D341Med (cell line): ENCODE data around the gene MAPKBP1.

ENCODE experiments used
- DNase-seq: peaks from one replicate; pipeline ENCODE4 v3.0.0; 2012; ENCODE audit warnings: low spot score

The MAPKBP1 gene

DNA sequence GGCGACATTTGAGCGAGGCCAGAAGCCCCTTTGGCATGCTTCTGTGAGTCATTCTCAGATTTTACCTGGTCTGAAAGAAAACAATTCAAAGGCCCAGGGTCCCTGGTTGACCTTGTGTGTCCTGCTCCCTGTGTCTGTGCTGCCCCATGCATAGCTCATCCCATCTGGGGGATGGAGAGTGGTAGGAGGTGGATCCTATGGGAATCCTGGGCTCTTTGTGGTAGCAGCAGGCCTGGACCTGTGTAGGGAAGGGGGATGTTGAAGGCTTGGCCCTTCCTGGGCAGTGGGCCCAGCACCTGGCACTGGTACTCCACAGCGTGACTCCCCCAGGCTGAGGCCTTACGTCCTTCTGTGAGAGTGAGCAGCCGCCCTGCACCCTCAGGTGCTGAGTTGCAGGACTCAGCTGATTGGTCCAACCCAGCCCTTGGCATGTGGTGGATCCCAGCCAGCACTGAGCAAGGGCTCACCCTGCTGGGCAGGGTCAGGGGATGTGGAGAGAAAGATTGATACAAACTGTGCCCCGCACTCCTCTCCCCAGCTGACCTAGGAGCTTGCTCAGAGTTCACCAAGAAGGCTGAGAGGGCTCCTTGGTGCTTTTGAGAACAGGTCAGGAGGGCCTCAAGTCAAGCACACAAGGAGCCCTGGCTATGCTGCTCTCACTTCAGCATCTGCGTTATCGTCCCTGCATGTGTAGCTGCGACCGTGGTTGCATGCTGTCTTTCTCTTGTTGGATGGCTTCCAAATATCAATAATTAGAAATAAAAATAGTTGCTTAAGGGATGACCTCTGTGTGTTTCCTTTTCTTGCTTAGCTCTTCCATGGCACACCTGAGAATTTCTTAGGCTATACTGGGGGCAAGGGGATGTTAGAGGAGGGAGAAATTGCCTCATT is 32.3 kb downstream of the MAPKBP1 start:
- peak; percentile 59 for DNase-seq

DNA sequence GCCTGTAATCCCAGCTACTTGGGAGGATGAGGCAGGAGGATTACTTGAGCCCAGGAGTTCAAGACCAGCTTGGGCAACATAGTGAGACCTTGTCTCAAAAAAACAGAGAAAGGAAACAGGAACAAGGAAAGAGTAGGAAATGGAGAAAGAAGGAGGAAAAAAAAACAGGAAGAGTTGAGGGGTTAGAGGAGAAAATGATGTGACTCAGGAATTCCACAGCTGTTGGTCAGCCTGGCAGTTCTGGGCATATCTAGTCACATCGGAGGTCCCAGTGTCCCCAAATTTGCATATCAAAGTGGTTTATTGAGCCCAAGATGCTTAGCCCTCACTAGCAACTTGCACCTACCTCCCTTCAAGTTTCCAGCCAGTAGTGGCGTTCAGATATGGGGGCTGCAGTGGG is 34.8 kb downstream of the MAPKBP1 start:
- DNase-seq, result no peak

DNA sequence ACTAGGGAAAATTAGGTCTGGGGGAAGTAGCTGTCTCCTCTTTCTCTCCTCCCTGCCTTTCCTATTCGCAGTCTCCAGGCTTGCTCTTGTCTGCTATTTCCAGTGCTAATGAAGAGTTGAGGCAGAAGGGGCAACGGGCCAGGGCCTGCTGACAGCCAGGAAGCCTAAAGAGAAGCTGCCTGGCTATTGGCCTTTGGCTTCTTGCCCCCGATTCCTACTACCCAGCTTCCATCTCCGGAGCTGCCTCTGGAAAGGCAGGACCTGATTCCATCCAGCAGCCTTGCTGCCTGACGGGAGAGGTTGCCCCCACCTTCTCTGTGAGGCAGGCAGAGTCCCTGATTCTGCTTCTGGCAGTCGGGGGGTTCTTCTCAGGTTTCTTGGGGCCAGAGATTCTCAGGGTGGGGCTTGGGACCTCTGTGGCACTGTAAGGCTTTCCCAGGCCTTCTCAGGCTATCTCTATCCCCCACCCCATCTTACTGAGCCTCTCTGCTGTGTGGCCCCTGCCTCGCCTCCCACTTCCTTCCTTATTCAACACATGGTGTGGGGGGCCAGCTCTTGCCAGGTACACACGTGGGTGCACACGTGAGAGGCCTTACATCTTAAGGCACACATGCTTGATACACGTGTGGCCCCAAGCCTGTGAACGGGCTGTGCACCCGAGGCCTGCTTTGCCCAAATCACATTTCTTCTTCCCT is 35.4 kb downstream of the MAPKBP1 start:
- DNase-seq, result no peak

DNA sequence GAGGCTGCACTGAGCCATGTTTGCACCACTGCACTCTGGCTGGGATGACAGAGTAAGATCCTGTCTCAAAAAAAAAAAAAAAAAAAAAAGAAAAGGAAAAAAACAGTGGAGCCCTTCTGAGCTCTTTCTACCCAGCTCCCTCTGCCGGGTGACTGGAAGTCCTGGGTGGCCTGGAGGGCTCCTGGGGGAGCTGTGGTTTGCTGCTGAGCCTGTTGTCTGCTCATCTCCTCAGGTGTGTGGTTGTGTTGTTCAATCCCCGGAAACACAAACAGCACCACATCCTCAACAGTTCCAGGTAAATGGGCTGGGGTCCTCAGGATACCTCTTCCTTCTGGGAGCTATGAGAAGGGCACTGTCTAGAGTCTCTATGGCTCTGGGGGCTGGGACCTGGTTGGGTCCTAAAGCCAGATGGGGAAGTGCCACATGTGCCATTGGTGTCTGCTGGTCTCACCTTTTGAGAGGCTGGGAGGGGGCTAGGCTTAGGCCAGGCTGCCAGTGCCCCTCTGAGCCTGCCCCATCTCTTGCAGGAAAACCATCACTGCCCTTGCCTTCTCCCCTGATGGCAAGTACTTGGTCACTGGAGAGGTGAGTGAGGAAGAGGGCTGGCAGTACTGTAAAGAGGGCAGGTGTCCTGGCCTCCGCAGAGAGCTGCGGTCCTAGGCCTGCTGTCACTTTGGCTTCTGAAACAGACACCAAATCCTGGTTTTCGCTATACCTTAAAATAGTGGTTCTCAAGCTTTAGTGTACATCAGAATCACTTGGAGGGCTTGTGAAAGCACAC is 36.6 kb downstream of the MAPKBP1 start:
- DNase-seq, result no peak

DNA sequence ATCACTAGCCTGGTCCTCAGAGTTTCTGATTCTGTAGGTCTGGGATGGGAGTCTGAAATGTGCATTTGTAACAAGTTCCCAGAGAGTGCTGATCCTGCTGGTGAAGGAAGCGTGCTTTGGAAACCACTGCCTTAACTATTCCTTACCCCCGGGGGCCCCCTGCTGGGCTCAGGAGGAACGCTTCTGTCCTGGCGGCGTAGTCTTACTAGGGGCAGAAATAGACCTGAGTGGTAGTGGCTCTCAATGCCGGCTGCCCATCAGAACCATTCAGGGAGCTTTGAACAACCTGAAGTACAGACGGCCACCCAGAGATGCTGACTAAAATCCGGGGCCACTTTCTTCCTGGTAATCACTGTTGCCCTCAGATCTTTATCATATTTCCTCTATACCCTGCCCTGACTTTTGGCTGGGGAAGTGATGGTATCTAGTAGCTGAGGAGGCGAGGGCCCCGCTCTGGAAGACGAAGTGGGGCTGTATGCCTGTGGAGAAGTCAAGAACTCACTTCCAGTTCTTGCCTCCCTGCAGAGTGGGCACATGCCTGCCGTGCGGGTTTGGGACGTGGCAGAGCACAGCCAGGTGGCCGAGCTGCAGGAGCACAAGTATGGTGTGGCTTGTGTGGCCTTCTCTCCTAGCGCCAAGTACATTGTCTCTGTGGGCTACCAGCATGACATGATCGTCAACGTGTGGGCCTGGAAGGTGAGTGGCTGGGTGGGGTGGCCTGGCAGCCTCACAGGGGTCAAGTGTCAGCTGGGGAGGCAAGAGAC is 37.3 kb downstream of the MAPKBP1 start:
- peak; percentile 87 for DNase-seq

DNA sequence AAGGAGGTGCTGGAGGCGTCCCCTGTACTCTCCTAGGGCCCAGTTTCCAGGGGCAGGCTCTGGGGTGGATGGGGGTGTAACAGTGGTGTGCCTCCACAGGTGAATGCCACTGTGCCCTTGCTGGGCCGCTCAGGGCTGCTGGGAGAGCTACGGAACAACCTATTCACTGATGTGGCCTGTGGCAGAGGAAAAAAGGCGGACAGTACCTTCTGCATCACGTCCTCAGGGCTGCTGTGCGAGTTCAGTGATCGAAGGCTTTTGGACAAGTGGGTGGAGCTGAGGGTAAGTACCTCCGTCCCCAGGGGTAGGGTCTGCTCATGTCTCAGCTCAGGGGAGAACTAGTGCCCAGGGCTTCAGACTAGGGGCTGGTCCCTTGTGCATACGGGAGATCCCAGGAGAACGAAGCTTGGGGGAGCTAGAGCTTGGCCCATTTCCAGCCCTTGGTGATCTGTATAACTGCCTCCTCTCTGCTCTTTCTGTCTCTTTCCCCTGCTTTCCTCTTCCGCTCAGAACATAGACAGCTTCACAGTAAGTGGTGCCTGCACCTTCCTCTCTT is 38.6 kb downstream of the MAPKBP1 start:
- peak; percentile 64 for DNase-seq

DNA sequence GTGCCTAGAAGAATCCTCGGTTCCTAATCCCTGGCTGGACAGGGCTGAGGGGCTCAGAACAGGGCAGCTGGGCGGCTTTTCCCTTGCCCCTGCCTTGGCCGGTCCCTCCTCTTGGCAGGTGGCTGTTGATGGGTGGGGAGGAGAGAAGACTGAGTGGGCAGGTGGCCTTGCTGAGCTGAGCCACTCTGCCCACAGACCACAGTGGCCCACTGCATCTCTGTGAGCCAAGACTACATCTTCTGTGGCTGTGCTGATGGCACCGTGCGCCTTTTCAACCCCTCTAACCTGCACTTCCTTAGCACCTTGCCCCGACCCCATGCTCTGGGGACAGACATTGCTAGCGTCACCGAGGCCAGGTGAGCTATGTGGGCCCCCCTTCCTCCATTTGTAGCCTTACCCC is 39.1 kb downstream of the MAPKBP1 start:
- no peak for DNase-seq

DNA sequence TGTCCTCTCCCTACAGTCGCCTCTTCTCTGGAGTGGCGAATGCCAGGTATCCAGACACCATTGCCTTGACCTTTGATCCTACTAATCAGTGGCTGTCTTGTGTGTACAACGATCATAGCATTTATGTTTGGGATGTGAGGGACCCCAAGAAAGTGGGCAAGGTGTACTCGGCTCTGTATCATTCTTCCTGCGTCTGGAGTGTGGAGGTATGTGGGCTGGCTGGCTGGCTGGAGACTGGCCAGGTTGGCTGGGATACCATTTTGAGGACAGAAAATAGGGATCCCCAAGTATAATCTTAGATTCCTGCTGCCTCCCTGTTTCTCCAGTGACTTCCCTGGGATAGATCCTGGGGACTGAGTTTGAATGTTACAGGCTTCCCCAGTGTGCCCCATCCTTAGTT is 40.2 kb downstream of the MAPKBP1 start:
- DNase-seq, result no peak

DNA sequence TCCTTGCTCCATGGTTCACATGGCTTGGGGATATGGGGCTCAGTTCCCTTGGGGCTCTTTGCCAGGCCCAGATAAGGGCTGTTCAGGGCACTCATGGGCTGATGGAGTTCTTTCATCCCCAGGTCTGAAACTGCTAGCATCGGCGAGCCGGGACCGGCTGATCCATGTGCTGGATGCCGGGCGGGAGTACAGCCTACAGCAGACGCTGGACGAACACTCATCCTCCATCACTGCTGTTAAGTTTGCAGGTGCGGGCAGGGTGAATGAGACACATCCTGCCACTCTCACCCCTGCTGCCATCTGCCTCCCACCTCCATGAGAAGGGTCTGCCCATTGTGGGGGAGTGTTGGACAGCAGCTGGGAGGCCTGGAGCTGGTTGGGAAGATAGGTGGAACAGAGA is 42.5 kb downstream of the MAPKBP1 start:
- no peak for DNase-seq

DNA sequence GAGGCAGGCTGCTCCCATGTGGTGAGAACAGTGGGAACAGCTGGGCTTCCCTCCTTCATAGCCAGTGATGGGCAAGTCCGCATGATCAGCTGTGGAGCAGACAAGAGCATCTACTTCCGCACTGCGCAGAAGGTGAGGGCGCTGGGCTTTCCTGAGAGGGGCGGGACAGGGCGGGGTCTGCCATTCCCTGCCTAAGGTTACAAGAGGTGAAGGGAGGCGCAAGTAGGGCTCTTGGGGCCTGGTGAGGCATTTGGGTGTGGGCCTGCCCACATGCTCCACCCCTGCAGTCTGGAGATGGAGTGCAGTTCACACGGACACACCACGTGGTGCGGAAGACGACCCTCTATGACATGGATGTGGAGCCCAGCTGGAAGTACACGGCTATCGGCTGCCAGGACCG is 43.0 kb downstream of the MAPKBP1 start:
- no peak for DNase-seq

DNA sequence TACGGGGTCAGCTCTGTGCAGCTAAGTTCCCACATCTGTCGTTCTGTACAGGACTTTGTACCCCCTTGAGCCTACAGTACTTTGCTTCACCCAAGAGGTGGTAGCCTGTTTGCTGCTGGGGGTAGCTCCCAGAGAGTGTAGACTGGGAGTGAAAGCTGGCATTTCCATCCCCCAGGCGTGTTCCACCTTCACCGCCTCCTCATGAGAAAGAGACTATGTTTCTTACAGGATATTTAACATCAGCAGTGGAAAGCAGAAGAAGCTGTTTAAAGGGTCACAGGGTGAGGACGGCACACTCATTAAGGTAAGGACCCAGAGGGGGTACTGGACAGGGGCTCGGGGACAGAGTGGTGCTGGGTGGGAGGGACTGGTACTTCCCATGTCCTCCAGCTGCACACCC is 43.5 kb downstream of the MAPKBP1 start:
- DNase-seq, result no peak

DNA sequence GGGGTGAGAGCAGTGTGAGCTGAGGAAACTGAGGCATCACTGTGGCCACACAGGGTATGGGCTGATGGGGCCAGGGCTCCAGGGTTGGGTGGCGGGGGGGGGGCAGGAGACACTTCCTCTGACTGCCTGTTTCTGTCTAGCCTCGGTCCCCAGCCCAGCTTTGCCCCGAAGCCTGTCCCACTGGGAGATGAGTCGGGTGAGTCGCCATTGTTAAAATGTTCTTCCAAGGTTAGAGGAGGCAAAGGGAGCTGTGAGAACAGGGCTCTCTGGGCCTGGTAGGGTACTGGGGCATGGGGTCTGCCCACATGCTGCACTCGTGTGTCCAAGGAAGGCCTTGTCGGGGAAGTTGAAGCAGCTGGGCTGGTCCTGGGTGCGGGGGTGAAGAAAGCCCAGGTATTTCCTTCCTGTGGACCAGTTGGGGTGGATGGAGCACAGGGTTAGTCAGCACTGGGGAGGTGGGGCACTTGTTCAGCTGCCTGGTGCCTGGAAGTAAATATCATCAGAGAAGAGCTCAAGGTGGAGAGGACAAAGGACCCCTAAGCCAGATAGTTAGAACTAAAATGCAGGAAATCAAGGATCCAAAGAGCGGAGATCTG is 45.3 kb downstream of the MAPKBP1 start:
- no peak for DNase-seq

DNA sequence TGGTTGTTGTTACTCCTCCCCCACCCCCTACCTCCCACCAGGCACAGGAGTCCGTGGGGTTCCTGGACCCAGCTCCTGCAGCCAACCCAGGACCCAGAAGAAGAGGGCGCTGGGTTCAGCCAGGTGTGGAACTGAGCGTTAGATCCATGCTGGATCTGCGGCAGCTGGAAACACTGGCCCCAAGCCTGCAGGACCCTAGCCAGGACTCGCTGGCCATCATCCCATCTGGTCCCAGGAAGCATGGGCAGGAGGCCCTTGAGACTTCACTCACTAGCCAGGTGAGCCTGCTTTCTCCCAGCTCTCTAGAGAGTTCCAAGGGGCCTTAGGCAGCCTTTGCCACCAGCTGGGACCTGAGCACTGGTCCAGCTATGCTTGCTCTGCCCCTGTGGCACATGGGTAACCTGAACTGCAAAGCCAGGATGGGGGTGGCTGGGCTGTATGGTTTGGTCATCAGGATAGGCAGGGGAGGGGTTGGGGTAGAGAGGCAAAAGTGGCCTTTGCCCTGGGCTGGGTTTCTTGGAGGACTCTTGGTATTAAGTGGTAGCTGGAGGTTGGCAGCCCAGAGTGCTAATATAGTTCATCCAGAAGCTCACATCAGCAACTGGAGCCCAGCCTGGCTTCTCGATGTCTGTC is 46.6 kb downstream of the MAPKBP1 start:
- no peak for DNase-seq

DNA sequence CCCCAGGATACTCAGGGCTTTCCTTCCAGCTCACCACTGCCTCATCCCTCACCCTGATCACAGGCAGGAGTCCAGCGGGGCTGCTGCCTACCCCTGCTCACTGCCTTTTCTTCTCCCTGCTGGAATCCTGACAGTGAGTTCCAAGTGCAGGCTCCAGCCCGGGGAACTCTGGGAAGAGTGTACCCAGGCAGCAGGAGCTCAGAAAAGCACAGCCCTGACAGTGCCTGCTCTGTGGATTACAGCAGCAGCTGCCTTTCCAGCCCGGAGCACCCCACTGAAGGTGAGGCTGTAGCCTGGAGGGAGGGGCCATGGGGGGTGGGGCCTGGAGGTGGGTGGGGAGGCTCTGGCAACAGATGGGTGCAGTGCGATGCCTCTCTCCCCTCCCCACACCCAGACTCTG is 47.5 kb downstream of the MAPKBP1 start:
- no peak for DNase-seq

DNA sequence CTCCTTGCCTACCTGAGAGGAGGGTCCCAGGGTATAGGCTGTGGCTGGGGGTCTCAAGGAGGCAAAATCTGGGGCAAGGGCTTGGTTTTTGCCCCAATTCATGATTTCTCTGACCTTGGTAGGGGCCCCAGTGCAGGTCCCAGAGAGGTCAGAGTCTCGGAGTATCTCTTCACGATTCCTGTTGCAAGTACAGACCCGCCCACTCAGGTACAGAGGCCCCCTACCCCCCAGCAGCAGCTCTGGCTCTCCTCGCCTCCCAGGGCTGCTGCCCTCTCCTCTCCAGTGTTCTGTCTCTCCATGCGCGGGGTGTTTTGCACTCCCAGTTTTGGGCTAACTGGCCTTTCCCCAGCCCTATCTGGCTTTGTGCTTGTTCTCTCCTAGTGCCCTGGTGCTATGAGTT is 48.2 kb downstream of the MAPKBP1 start:
- no peak for DNase-seq

DNA sequence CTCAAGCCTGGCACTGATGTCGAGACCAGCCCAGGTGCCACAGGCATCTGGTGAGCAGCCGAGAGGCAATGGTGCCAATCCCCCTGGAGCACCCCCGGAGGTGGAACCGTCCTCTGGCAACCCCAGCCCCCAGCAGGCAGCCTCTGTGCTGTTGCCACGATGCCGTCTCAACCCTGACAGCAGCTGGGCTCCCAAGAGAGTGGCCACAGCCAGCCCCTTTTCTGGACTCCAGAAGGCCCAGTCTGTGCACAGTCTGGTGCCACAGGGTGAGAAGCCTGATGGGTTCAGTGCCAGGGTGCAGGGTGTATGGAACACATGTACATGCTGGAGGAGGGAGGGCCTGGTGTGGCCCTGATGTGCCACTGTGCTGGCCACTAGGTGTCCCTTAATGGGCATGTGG is 48.7 kb downstream of the MAPKBP1 start:
- DNase-seq, result no peak

DNA sequence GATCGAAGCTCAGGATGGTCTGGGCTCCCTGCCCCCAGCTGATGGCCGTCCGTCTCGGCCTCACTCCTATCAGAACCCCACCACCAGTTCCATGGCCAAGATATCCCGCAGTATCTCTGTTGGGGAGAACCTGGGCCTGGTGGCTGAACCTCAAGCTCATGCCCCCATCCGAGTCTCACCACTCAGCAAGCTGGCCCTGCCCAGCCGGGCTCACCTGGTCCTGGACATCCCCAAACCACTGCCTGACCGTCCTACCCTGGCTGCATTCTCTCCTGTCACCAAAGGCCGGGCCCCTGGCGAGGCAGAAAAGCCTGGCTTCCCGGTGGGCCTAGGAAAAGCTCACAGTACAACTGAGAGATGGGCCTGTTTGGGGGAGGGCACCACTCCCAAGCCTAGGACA is 49.2 kb downstream of the MAPKBP1 start:
- no peak for DNase-seq

DNA sequence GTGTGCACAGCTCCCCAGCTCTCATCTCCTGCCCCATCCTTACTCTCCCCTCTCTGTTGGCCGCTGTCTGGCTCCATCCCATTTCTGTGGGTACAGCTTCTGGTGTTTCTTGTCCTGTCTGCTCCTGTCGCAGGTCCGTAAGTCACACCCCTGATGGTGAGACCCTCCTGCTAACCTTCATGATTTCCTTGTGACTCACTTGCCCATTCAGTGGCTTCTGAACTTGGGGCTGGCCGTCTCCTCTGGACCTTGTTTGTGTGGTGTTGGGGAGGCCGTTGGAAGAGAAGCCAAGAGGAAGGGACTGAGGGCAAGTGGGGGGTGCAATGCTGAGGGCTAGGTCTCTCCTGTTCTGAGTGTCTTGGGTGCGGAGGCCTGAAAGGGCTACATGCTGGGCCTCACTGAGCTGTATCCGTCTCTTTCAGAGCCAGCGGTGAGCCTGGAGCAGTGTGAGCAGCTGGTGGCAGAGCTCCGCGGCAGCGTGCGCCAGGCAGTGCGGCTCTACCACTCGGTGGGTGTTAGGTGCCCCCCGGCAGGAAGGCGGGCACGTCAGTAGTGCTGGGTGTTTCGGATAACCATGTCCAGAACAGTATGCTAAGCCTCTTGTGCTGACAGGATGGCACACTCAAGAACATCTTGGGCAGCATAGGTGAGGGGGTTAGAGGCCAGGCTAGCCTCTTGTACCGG is 49.9 kb downstream of the MAPKBP1 start:
- DNase-seq, result no peak

DNA sequence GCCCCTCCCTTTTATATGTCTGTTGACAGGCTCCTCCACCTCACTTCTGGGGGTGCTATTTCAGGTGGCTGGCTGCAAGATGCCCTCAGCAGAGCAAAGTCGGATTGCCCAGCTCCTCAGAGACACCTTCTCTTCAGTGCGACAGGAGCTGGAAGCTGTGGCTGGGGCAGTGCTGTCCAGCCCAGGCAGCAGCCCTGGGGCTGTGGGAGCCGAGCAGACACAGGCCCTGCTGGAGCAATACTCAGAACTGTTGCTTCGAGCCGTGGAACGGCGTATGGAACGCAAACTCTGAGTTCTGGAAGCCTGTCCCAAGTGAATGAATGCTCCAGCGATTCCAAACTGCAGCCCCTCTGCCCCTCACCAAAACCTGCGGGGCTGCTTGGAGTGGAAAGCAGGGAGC is 50.9 kb downstream of the MAPKBP1 start:
- DNase-seq, result no peak
